MM.1S (cell line): ENCODE data around the gene SSBP3.

Source experiments
- DNase-seq: peaks from one replicate; pipeline ENCODE4 v3.0.0-alpha.2; 2015
- H2AFZ ChIP-seq: fragments of 300-600 bp; sonication (generic); 2 replicates; pipeline ENCODE4 v1.6.0; 2016; ENCODE audit warnings: antibody characterized with exemption, low read length
- H3F3A ChIP-seq: fragments of 300-600 bp; sonication (generic); 2 replicates; pipeline ENCODE4 v1.6.1; 2016; ENCODE audit warnings: mild to moderate bottlenecking, antibody characterized with exemption, low read length, moderate library complexity, mixed read lengths; ENCODE audit not compliant: insufficient read depth
- H3K27ac ChIP-seq: fragments of 300-600 bp; sonication (generic); 2 replicates; pipeline ENCODE4 v1.5.1; 2016; ENCODE audit warnings: mild to moderate bottlenecking, low read length
- H3K27me3 ChIP-seq: fragments of 300-600 bp; sonication (generic); replicated peaks from 2 replicates; pipeline ENCODE4 v1.6.0; 2016; ENCODE audit warnings: low read length; ENCODE audit not compliant: insufficient read depth
- H3K36me3 ChIP-seq: fragments of 300-600 bp; sonication (generic); replicated peaks from 2 replicates; pipeline ENCODE4 v1.6.1; 2016; ENCODE audit warnings: mild to moderate bottlenecking, low read length, mixed read lengths; ENCODE audit not compliant: insufficient read depth
- H3K4me1 ChIP-seq: fragments of 300-600 bp; sonication (generic); 2 replicates; pipeline ENCODE4 v1.6.1; 2016; ENCODE audit warnings: low read length, mixed read lengths
- H3K4me2 ChIP-seq: fragments of 300-600 bp; sonication (generic); 2 replicates; pipeline ENCODE4 v1.6.0; 2016; ENCODE audit warnings: low read depth, low read length
- H3K4me3 ChIP-seq: fragments of 300-600 bp; sonication (generic); 2 replicates; pipeline ENCODE4 v1.5.1; 2016; ENCODE audit warnings: low read length, mixed read lengths
- H3K79me2 ChIP-seq: fragments of 300-600 bp; sonication (generic); 2 replicates; pipeline ENCODE4 v1.6.1; 2016; ENCODE audit warnings: mixed run types, low read length, mixed read lengths
- H3K9ac ChIP-seq: fragments of 300-600 bp; sonication (generic); 2 replicates; pipeline ENCODE4 v1.6.1; 2016; ENCODE audit warnings: low read length, mixed read lengths
- H3K9me2 ChIP-seq: fragments of 300-600 bp; sonication (generic); replicated peaks from 2 replicates; pipeline ENCODE4 v1.6.1; 2016; ENCODE audit warnings: mild to moderate bottlenecking, low read length, mixed read lengths; ENCODE audit not compliant: insufficient read depth
- H3K9me3 ChIP-seq: fragments of 300-600 bp; sonication (generic); replicated peaks from 2 replicates; pipeline ENCODE4 v1.6.1; 2016; ENCODE audit warnings: mild to moderate bottlenecking, low read length, mixed read lengths; ENCODE audit not compliant: insufficient read depth
- H4K20me1 ChIP-seq: fragments of 300-600 bp; sonication (generic); 2 replicates; pipeline ENCODE4 v1.6.1; 2016; ENCODE audit warnings: mild to moderate bottlenecking, low read length, moderate library complexity, mixed read lengths; ENCODE audit not compliant: insufficient read depth
- CTCF ChIP-seq: fragments of 300-600 bp; sonication (generic); IDR thresholded peaks from 2 replicates; pipeline ENCODE4 v1.5.1; 2016; ENCODE audit warnings: antibody characterized with exemption, low read length, mixed read lengths
- EZH2 ChIP-seq: fragments of 300-600 bp; sonication (generic); optimal IDR thresholded peaks from 2 replicates; pipeline ENCODE3; 2017; ENCODE audit warnings: low read depth, mild to moderate bottlenecking, antibody characterized with exemption, low read length, mixed read lengths
- EZH2phosphoT487 ChIP-seq: fragments of 300-600 bp; sonication (generic); IDR thresholded peaks from 2 replicates; pipeline ENCODE4 v1.6.1; 2018; ENCODE audit warnings: antibody characterized with exemption, low read length

The SSBP3 gene

GRCh38 chr1:54221867-54222484 lies 184.2 kb downstream of the SSBP3 start:
- Histone ChIP-seq H3K9ac (no peak overlapping the region), H3K79me2 (no peaks in the 10 kb centered on the region), H3F3A (no peaks in the 10 kb centered on the region), H3K9me2 (no peaks in the 10 kb centered on the region), H3K4me2 (no peak overlapping the region), H2AFZ (no peak overlapping the region), H4K20me1 (no peaks in the 10 kb centered on the region), H3K27ac (no peak overlapping the region), H3K4me1 (no peaks in the 10 kb centered on the region), H3K36me3 (0 out of 2 replicates have a peak, but pooled peaks cover 4% of the 10 kb centered on the region), H3K27me3 (no peaks in the 10 kb centered on the region), H3K4me3 (no peak overlapping the region), H3K9me3 (no peaks in the 10 kb centered on the region)
- no peak for TF ChIP-seq EZH2phosphoT487
- TF ChIP-seq CTCF = no peak
- no peak for TF ChIP-seq EZH2
- DNase-seq = no peak

GRCh38 chr1:54221113-54221834 lies 184.9 kb downstream of the SSBP3 start:
- Histone ChIP-seq H3K36me3 (peaks cover 9% of the 10 kb centered on the region; the same call in 1 of the 2 replicates), H4K20me1 (no peaks in the 10 kb centered on the region), H3K4me2 (no peak overlapping the region), H3K79me2 (no peaks in the 10 kb centered on the region), H2AFZ (no peak overlapping the region), H3K27ac (no peak overlapping the region), H3K9ac (no peak overlapping the region), H3K4me3 (no peak overlapping the region), H3K9me2 (no peaks in the 10 kb centered on the region), H3F3A (no peaks in the 10 kb centered on the region), H3K4me1 (no peaks in the 10 kb centered on the region), H3K9me3 (no peaks in the 10 kb centered on the region), H3K27me3 (no peaks in the 10 kb centered on the region)
- DNase-seq = no peak
- no peak for TF ChIP-seq EZH2
- TF ChIP-seq CTCF = no peak
- TF ChIP-seq EZH2phosphoT487 = no peak

GRCh38 chr1:54220004-54220811 lies 186.0 kb downstream of the SSBP3 start:
- Histone ChIP-seq H3K9ac (no peak overlapping the region), H3K9me3 (no peaks in the 10 kb centered on the region), H3F3A (no peaks in the 10 kb centered on the region), H3K4me3 (no peak overlapping the region), H3K9me2 (no peaks in the 10 kb centered on the region), H3K4me1 (no peaks in the 10 kb centered on the region), H4K20me1 (no peaks in the 10 kb centered on the region), H3K36me3 (peaks cover 14% of the 10 kb centered on the region), H3K27ac (no peak overlapping the region), H3K4me2 (no peak overlapping the region), H3K79me2 (no peaks in the 10 kb centered on the region), H3K27me3 (no peaks in the 10 kb centered on the region), H2AFZ (no peak overlapping the region)
- no peak for DNase-seq
- no peak for TF ChIP-seq EZH2phosphoT487
- no peak for TF ChIP-seq EZH2
- TF ChIP-seq CTCF = no peak
